ENCODE data around the gene EFHC2. TPM values are rescaled to one million over a fixed set of nuclear protein-coding genes. Genes with fewer than 3 reads are reported as not detected.

EFHC2 gene
- total and polyA plus RNA-seq, 11 donors: 1.8 to 15.6 (median 7.5) TPM

- DNase-seq: no peak
- peak overlapping the region in 11 of 12 donors; percentile 7 to 67 (median 50) for H3K4me3 ChIP-seq
- no peak for TF ChIP-seq CTCF (IDR thresholded peaks at IDR 0.05)
- TF ChIP-seq POLR2A (IDR thresholded peaks at IDR 0.05): no peak
- intact Hi-C loops (cut with DNase I): no loop called here
- peak overlapping the region in 1 of 12 donors; percentile 59 for H3K27ac ChIP-seq
- WGBS, 4 donors: 46 to 78% (median 63%) methylated on average over 2 to 3 of the region's 3 CpGs
- H3K9me3 ChIP-seq: no peaks in the 10 kb centered on the region
- H3K36me3 ChIP-seq: no peaks in the 10 kb centered on the region
- no peak for ATAC-seq
- H3K4me1 ChIP-seq: peaks cover 0 to 7% (median 0%) of the 10 kb centered on the region in 12 donors
- H3K27me3 ChIP-seq: peaks cover 0 to 43% (median 0%) of the 10 kb centered on the region in 9 donors
Observed at GRCh38 chrX:44342866-44343265, 606 bp downstream of the EFHC2 start.

GRCh38 chrX:44338361-44338760 is 5.1 kb downstream of the EFHC2 start:
- TF ChIP-seq POLR2A (IDR thresholded peaks at IDR 0.05) (no peak), CTCF (IDR thresholded peaks at IDR 0.05) (no peak)
- no peaks in the 10 kb centered on the region for H3K9me3 ChIP-seq
- peaks cover 0 to 22% (median 0%) of the 10 kb centered on the region in 9 donors for H3K27me3 ChIP-seq
- ATAC-seq: no peak
- no peak overlapping the region for H3K27ac ChIP-seq
- DNase-seq: no peak
- 84 to 86% (median 85%) methylated on average over 5 of the region's 5 CpGs for WGBS, 4 donors
- no peak overlapping the region for H3K4me3 ChIP-seq
- peaks cover 0 to 6% (median 0%) of the 10 kb centered on the region in 12 donors for H3K4me1 ChIP-seq
- H3K36me3 ChIP-seq: no peaks in the 10 kb centered on the region
- intact Hi-C loops (cut with DNase I): no loop called here

GRCh38 chrX:44332437-44332836 is 11.0 kb downstream of the EFHC2 start:
- ATAC-seq (no peak), DNase-seq (no peak)
- intact Hi-C loops (cut with DNase I): no loop called here
- no peaks in the 10 kb centered on the region for H3K9me3 ChIP-seq
- TF ChIP-seq POLR2A (IDR thresholded peaks at IDR 0.05) (no peak), CTCF (IDR thresholded peaks at IDR 0.05) (no peak)
- no peak overlapping the region for H3K4me3 ChIP-seq
- no peaks in the 10 kb centered on the region for H3K4me1 ChIP-seq
- no peak overlapping the region for H3K27ac ChIP-seq
- H3K36me3 ChIP-seq: no peaks in the 10 kb centered on the region
- WGBS, 4 donors: 0 to 94% (median 21%) methylated on average over 1 of the region's 1 CpG
- peaks cover 0 to 2% (median 0%) of the 10 kb centered on the region in 9 donors for H3K27me3 ChIP-seq

- intact Hi-C loops (cut with DNase I): no loop called here
- ATAC-seq (no peak), DNase-seq (no peak)
- WGBS, 4 donors: 63 to 78% (median 69%) methylated on average over 3 of the region's 3 CpGs
- Histone ChIP-seq H3K36me3 (no peaks in the 10 kb centered on the region), H3K27me3 (no peaks in the 10 kb centered on the region), H3K27ac (no peak overlapping the region), H3K4me1 (no peaks in the 10 kb centered on the region), H3K4me3 (no peak overlapping the region), H3K9me3 (no peaks in the 10 kb centered on the region)
- TF ChIP-seq CTCF (IDR thresholded peaks at IDR 0.05) (no peak), POLR2A (IDR thresholded peaks at IDR 0.05) (no peak)
Observed at GRCh38 chrX:44330227-44330626, 13.2 kb downstream of the EFHC2 start.
